Adrenal gland (tissue), 12 donors: ENCODE measurements around the gene CAMK1D. TPM values are rescaled to one million over a fixed set of nuclear protein-coding genes. Genes with fewer than 3 reads are reported as not detected.

Experiments
- DNase-seq, 7 donors: peaks; one replicate each; pipeline ENCODE4 v3.0.0-alpha.2; 2019 to 2020
- H3K27ac ChIP-seq, 5 donors: fragments of 200-600 bp; sonication (generic) in 4 of 5; 1 replicate in 3 of 5; 2 replicates in 2 of 5; pipeline versions ENCODE4 v1.5.1 to v1.8.0; 2016 to 2020; ENCODE audit warnings: mild to moderate bottlenecking in 1 of 5
- H3K27me3 ChIP-seq: fragments of 200-600 bp; 2 replicates; pipeline ENCODE4 v1.8.0; 2021
- H3K36me3 ChIP-seq, 2 donors: fragments of 200-600 bp; replicated peaks in 1 of 2; 1 replicate in 1 of 2; 2 replicates in 1 of 2; pipeline versions ENCODE4 v1.5.1 to v1.8.0; 2018 to 2022
- H3K4me1 ChIP-seq, 2 donors: fragments of 200-600 bp; replicated peaks in 1 of 2; 1 replicate in 1 of 2; 2 replicates in 1 of 2; pipeline versions ENCODE4 v1.5.1 to v1.8.0; 2018 to 2021
- H3K4me3 ChIP-seq, 4 donors: fragments of 200-600 bp; sonication (generic) in 3 of 4; one replicate each; pipeline ENCODE4 v1.5.1; 2016 to 2018
- H3K9me3 ChIP-seq, 3 donors: fragments of 200-600 bp; sonication (generic) in 1 of 3; replicated peaks in 1 of 3; 1 replicate in 2 of 3; 2 replicates in 1 of 3; pipeline versions ENCODE4 v1.5.1 to v1.8.0; 2016 to 2021
- CTCF ChIP-seq, 6 experiments: fragments of 450-650 bp in 4 of 6; fragments of 200-600 bp in 2 of 6; sonication (generic) in 1 of 6; IDR thresholded peaks; 1 replicate in 5 of 6; 2 replicates in 1 of 6; pipeline versions ENCODE4 v1.5.1 to v1.8.0; 2016 to 2021; ENCODE audit warnings: antibody characterized with exemption in 6 of 6, mild to moderate bottlenecking in 2 of 6, moderate library complexity in 1 of 6
- POLR2A ChIP-seq, 2 donors: fragments of 450-650 bp; IDR thresholded peaks; one replicate each; pipeline ENCODE4 v1.6.1; 2017; ENCODE audit warnings: antibody characterized with exemption in 2 of 2, mild to moderate bottlenecking in 2 of 2, moderate library complexity in 1 of 2
- WGBS, 4 donors: extraction: QIAGEN DNeasy Blood & Tissue Kit in 2 of 4; methylation state at CpG; one replicate each; pipeline versions ENCODE4 v1.1.5 to v1.1.7; 2013 to 2017; 5-methylcytosine and 5-hydroxymethylcytosine counted together
- intact Hi-C, 2 donors: fragments of 100-400 bp; cut with DNase I; formaldehyde crosslinking; loops; one replicate each; pipeline versions ENCODE4 v1.14.1 to v1.15.0; 2022 to 2023
- polyA plus RNA-seq, 3 donors: library from polyadenylated mRNA; stranded (reverse); fragments of 200-250 nt in 2 of 3; fragments of 350-450 nt in 1 of 3; fragmentation: Illumina TruSeq in 1 of 3; extraction: RNeasy Lipid Tissue Mini Kit (QIAGEN cat#74804) in 1 of 3; gene quantifications; one replicate each; pipeline ENCODE4 v1.2.3, GENCODE V29; 2013 to 2014
- total RNA-seq, 9 donors: library from RNA; depleted of rRNA in 4 of 9; stranded (reverse); fragments of >200 nt in 4 of 9; fragments of 120-200 nt in 1 of 9; fragmentation: NEBNext Ultra II Directional in 1 of 9; extraction: Animal tissue kit (Norgen Biotek cat#: 25700) in 1 of 9; gene quantifications; one replicate each; pipeline versions ENCODE4 v1.1.0 to v1.2.4, GENCODE V29; 2013 to 2023
- donor health status: healthy with polysubstance abuse.
- donor health status: Bipolar disorder and iron deficiency.
- donor health status: DM: yes; HTN: yes; CAD: no.
- donor health status: DM: no; HTN: no; CAD: no.
- donor health status: DM: no; HTN: no; CAD: no.
- donor health status: DM: yes; HTN: yes; CAD: no.

The CAMK1D gene
- total and polyA plus RNA-seq, 12 donors = 2.3 to 9.4 (median 6.5) TPM

GRCh38 chr10:12800302-12800701 lies 451.0 kb downstream of the CAMK1D start:
- WGBS, 4 donors = 86 to 94% (median 91%) methylated on average over 4 of the region's 4 CpGs
- TF ChIP-seq CTCF (IDR thresholded peaks at IDR 0.05) (peak in 1 of 6 experiments; percentile 12), POLR2A (IDR thresholded peaks at IDR 0.05) (no peak)

GRCh38 chr10:12801214-12802087 lies 452.1 kb downstream of the CAMK1D start:
- no peaks in the 10 kb centered on the region for H3K4me1 ChIP-seq
- WGBS, 4 donors = 79 to 87% (median 84%) methylated on average over 3 of the region's 3 CpGs
- no peaks in the 10 kb centered on the region for H3K9me3 ChIP-seq
- TF ChIP-seq CTCF (IDR thresholded peaks at IDR 0.05) (no peak), POLR2A (IDR thresholded peaks at IDR 0.05) (no peak)
- no peak overlapping the region for H3K27ac ChIP-seq
- no peaks in the 10 kb centered on the region for H3K36me3 ChIP-seq
- no peak overlapping the region for H3K4me3 ChIP-seq
- no peak for DNase-seq
- intact Hi-C loops = no loop called here
- H3K27me3 ChIP-seq = no peaks in the 10 kb centered on the region

More at GRCh38 chr10:12800302-12800701, 451.0 kb downstream of the CAMK1D start:
- Histone ChIP-seq H3K36me3 (no peaks in the 10 kb centered on the region), H3K4me1 (no peaks in the 10 kb centered on the region), H3K27ac (no peak overlapping the region), H3K27me3 (no peaks in the 10 kb centered on the region), H3K9me3 (no peaks in the 10 kb centered on the region), H3K4me3 (no peak overlapping the region)
- intact Hi-C loops = no loop called here
- no peak for DNase-seq

- no peaks in the 10 kb centered on the region for H3K4me1 ChIP-seq
- 80 to 91% (median 85%) methylated on average over 4 of the region's 4 CpGs for WGBS, 4 donors
- intact Hi-C loops = no loop called here
- H3K36me3 ChIP-seq = no peaks in the 10 kb centered on the region
- no peaks in the 10 kb centered on the region for H3K27me3 ChIP-seq
- TF ChIP-seq CTCF (IDR thresholded peaks at IDR 0.05) = no peak
- TF ChIP-seq POLR2A (IDR thresholded peaks at IDR 0.05) = no peak
- no peak overlapping the region for H3K4me3 ChIP-seq
- H3K9me3 ChIP-seq = no peaks in the 10 kb centered on the region
- H3K27ac ChIP-seq = no peak overlapping the region
- DNase-seq = no peak
Observed at GRCh38 chr10:12803776-12804175, 454.4 kb downstream of the CAMK1D start.

GRCh38 chr10:12806228-12807095 lies 457.1 kb downstream of the CAMK1D start:
- TF ChIP-seq CTCF (IDR thresholded peaks at IDR 0.05) (no peak), POLR2A (IDR thresholded peaks at IDR 0.05) (no peak)
- H3K36me3 ChIP-seq = no peaks in the 10 kb centered on the region
- 79 to 85% (median 82%) methylated on average over 8 to 12 of the region's 12 CpGs for WGBS, 4 donors

More at GRCh38 chr10:12806228-12807095, 457.1 kb downstream of the CAMK1D start:
- H3K27ac ChIP-seq = no peak overlapping the region
- DNase-seq = no peak
- H3K4me1 ChIP-seq = no peaks in the 10 kb centered on the region
- H3K27me3 ChIP-seq = no peaks in the 10 kb centered on the region
- intact Hi-C loops = no loop called here
- H3K9me3 ChIP-seq = no peaks in the 10 kb centered on the region
- no peak overlapping the region for H3K4me3 ChIP-seq
